ENCODE measurements around the gene MEAF6. TPM values are rescaled to one million over a fixed set of nuclear protein-coding genes. Genes with fewer than 3 reads are reported as not detected.

Gene MEAF6
- total RNA-seq, 1 donor from 2014 or later = 79.1 TPM

DNA sequence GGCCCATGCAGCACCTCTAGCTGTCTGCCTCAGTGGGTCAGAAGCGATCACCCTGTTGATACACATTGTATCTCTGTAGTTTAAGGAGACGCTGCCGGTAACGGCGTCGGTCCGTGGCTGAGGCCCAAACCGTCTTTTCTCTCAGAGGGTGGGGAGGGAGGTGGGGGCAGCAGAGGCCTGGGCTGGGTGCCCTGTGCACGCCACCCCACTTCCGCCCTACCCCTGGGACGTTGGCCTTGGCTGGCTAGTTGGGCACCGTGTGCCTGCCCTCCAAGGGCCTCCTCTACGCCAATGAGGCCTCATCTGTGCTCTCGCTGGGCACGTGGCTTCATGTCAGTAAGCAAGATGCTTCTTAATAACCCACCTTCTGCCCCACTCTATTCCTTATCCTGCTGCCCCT, 30.8 kb downstream of the MEAF6 start:
- DNase-seq = no peak

DNA sequence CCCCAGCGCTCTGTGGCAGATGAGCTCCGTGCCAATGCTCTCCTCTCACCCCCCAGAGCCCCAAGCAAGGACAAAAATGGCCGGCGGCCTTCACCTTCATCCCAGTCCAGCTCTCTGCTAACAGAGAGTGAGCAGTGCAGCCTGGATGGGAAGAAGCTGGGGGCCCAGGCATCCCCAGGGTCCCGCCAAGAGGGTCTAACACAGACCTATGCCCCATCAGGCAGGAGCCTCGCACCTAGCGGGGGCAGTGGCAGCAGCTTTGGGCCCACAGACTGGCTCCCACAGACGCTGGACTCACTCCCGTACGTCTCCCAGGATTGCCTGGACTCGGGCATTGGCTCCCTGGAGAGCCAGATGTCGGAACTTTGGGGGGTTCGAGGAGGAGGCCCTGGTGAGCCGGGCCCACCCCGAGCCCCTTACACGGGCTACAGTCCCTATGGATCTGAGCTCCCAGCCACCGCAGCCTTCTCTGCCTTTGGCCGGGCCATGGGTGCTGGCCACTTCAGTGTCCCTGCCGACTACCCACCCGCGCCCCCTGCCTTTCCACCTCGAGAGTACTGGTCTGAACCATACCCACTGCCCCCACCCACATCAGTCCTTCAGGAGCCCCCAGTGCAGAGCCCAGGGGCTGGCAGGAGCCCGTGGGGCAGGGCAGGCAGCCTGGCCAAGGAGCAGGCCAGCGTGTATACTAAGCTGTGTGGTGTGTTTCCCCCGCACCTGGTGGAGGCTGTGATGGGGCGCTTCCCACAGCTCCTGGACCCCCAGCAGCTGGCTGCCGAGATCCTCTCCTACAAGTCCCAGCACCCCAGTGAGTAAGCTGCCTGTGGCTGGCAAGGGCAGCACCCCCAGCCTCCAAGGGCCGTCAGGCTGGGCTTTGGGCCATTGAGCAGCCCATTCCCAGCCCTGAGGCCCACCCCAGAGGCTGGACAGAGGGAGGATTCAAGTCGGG, 31.5 kb downstream of the MEAF6 start:
- DNase-seq = no peak

DNA sequence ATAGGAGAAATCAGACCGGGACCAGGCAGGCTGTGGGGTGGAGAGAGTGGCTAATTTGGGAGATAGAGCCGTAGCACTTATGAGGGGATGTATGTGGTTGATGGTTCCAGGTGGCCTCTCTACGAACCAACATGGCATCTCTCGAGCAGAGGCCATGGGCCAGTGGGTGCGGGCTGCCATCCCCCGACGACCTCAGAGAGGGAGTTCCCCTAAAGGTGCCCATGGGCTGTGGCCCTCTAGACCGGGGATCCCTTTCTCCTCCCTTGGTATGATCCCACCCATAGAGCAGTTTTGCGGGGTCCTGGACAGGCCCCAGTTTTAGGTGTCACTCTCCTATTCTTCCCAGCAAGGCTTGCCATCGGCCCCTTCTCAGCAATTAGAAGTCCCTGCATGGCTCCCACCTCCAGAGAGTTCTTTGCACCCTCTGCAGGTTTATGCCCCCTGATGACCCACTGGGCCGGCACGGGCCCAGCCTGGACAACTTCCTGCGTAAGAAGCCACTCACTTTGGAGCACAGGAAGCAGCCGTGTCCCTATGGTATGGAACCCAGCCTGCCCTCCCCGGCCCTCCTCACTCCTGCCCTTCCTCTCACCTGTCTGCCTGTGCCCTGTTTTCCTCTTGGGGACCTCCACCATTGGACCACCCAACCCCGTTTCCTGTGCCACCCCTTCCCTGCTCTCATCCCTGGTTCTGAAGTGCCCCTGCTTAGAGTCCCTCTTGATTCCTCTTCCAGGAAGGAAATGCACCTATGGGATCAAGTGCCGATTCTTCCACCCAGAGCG, 32.4 kb downstream of the MEAF6 start:
- DNase-seq = no peak

DNA sequence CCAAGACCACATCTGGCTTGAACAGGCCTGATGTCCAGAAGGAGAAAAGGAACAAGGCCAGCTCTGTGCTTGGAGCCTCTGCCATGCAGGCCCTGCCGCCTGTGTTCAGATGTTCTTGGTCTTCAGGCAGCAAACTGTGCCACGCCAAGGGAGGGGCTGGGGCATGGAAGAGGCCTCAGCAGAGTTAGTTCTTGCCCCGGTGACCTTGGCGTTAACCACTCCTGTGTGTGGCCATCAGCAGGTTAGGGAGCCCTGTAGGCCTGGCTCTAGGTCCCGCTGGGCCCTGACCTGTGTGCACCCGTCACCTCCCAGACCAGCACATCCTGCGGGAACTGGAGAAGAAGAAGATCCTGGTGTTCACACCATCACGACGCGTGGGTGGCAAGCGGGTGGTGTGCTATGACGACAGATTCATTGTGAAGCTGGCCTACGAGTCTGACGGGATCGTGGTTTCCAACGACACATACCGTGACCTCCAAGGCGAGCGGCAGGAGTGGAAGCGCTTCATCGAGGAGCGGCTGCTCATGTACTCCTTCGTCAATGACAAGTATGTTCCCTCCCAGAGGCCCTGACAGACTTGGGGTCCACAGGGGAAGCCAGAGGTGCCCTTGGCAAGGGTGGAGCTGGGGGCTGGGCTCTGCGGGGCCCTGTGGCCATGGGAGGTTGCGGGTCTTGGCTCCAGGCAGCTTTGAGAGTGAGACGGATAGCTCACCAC, 33.1 kb downstream of the MEAF6 start:
- no peak for DNase-seq

DNA sequence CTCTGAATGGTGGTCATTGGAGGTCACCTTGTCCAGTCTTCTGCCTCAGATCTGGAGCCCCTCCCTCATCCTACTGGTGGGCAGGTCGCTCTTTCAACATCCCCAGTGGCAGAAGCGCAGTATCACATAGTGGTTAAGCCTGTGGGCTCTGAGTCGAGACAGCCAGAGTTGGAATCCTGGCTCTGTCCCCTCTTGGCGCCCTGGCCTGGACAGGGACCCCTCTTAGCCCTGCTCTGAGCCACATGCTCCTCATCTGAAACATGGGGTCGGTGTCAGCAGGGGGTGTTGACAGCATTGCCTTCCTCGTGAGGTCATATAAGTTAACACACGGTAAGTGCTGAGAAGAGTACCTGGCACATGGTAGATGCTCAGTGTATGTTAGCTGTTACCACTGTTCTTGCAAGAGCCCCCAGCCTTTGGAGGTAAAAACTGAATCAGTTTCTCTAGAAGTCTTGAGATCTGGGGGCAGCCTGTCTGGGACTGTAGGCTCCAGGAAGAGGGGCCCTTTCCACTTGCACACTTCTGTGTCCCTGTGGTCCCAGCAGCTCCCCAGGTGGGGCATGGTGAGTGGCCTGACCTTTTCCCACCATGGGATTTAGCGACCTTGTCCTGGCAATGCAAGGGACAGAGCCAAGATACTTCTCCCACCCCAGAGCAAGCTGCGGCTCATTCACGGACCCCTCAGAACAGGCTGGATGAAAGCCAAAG, 33.8 kb downstream of the MEAF6 start:
- no peak for DNase-seq

DNA sequence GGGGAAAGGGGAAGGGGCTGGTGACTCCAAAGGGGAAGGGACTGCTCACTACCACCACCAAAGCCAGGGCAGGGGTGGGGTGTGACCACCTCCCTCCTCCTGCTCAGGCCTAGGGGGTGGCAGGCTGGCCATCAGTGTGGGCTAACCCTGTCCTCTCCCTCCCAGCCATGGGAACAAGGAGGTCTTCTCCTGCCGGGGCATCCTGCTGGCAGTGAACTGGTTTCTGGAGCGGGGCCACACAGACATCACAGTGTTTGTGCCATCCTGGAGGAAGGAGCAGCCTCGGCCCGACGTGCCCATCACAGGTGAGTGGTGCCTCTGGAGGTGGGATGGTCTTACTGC, 34.5 kb downstream of the MEAF6 start:
- no peak for DNase-seq

DNA sequence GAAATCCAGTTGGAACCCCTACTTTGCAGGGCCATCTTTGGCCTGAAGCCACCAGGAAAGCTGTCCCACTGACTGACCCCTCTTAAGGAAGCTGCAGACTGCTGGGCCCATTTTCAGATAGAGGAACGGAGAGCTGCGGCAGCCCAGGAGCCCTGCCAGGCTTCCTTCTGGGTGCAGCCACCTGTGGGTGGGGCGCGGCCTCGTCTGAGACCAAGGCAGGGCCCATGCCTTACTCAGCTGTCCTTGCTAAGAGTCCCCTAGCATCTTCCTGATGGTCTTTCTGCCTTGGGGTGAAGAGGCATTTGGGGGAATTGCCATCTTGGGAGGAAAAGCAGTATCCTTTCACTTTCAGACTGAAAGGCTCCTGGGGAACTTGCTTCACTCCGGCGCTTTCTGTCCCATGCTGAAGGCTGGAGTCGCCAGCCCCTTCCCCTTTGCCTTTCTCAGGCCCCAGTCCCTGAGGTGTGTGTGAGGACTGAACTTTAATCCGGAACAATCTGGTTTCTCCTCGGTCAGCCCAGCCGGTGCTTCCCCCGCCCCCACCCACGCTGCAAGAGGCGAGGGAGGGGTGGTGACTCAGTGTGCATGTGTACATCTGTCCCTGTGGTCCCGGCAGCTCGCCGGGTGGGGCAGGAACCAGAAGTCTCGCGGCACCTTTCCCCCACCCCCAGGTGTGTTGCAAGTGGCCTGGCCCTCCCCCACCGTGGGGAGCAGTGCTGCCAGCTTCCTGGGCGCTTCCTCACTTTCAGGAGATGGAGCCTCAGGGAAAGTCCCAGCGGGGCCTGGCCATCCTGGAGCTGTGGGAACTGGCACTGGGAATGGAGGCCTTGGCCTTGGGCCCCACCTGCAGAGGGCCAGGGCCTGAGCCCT, 35.1 kb downstream of the MEAF6 start:
- DNase-seq = peak; percentile 58

DNA sequence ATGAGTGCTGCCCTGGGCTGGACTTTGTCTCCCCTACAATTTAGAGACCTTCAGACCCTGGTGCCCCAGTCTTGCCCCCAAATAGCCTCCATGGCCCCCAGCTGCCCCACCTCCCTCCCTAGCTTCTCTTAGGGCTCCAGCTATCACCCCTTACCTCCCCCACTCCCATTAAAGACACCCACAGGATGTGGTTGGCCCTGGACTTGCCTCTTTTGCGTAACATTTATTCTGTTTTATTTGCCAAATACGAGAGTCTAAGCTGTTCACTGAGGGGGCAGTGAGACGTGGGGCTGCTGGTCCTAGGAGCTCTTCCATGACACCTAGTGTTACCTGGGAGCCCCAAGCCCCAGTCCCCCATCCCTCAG, 35.7 kb downstream of the MEAF6 start:
- DNase-seq = no peak

DNA sequence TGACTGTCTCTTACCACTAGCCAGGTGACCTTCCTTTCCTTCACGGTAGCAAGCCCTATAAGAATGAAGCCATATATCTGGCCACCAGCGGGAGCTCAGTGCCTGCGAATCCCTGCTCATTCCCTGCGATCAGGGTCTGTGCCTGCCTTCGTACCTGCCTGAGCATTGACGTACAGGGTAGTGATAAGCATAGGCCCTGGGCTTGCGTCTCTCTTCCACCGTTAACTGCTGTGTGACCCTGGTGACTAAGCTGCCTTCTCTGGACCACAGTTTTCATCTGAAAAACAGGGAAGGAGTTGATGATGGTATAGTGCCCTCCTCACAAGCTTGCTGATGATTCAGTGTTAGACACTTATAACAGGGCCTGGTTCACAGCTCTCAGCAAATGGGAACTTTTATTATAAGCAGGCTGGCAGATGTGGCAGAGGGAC, 36.1 kb downstream of the MEAF6 start:
- DNase-seq = no peak

DNA sequence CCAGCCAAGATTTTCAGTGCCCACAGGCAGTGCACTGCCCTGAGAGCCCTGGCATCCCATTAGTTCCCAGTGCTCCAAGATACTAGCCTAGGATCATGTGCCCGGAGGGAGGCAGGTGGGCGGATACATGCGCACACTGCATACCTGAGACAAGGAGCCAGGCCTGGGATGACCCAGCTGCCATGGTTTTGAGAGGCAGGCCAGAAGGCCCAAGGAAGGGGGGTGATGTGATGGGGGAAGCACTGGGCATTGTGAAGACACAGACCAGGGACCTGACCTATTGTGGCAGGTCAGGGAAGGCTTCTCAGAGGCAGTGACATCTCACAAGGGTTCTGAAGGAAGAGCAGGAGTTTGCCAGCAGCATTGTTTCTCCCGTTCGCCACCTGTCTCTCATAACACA, 36.6 kb downstream of the MEAF6 start:
- DNase-seq = no peak

DNA sequence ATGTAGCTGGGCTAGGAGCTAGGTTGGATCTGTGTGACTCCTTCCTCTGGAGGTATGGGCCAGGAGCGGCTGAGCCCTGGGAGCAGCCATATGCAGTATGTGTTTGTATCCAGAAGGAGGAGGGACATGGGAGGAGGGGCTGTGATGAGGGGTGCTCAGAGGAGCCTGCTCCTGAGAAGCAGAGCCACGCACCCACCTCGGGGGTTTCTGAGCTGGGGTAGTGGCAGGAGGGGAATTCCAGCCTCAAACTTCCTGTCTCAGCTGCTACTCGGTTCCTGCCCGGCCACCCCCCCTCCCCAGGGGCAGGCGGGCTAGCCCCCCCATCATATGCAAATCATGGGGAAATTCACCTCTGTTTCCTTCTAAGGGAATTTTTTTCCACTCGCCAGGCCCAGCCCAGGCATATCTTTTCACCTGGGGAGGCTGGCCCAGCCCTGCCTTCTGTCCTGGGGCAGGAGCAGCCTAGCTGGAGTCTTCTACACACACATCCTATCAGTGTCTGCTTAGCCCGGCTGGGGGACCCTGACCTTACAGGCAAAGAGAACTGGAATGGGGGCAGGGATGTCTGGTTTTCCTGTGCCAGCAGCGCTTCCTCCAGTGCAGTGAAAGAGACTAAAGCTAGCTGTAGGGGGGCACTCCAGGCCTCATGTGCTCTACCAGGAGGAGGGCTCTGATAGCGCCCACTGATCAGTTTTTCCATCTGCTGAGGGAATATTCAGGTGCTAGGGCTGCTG, 37.2 kb downstream of the MEAF6 start:
- peak; percentile 35 for DNase-seq

DNA sequence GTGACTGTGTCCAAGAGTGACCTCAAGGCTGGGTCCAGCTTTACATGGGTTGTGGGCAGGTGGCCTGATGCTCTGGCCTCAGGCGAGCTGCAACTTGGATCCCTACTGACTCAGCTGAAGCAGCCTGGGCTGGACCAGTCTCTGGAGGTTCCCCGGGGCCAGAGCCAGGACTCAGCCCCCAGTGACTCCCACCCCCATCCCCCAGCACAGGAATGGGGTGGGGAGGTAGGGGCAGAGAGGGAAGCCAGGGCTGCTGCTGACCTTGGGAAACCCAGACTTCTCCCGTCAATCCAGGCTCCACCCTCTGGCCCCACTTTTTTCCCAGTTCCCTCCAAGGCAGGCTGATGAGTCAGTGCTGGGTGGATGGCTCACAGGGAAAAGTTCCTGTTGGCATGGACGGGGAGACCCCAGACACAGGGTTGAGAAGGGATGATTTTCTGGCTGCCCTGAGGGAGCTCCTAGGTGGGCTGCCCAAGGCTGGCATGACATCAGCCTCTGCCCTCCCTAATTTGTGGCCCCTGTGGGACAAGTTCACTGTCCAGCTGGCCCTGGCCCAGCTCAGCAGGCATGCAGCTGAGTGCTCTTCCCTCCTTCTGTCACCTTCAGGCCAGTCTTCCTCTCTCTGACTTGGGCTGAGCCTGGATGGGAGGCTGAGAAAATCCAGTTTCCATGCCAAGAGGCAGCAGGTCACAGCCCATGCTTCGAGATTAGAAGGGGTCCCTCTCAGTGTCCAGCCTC, 37.9 kb downstream of the MEAF6 start:
- DNase-seq = no peak

DNA sequence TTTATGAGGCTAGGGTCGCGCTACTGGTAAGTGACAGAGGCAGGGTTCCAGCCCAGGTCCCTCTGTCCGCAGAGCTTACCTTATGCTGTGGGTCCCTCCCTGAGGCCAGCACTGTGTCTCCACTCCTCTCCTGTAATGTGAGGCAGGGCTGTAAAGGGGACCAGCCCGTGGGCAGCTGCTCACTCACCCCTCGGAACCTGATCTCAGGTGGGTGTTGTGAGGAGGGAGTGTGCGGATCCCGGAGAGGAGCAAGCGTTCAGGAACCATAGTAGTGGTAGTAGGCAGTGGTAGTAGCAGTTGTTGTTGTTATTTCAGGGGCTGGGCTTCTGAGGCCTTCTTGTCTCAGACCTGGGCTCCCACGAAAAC, 38.5 kb downstream of the MEAF6 start:
- no peak for DNase-seq

DNA sequence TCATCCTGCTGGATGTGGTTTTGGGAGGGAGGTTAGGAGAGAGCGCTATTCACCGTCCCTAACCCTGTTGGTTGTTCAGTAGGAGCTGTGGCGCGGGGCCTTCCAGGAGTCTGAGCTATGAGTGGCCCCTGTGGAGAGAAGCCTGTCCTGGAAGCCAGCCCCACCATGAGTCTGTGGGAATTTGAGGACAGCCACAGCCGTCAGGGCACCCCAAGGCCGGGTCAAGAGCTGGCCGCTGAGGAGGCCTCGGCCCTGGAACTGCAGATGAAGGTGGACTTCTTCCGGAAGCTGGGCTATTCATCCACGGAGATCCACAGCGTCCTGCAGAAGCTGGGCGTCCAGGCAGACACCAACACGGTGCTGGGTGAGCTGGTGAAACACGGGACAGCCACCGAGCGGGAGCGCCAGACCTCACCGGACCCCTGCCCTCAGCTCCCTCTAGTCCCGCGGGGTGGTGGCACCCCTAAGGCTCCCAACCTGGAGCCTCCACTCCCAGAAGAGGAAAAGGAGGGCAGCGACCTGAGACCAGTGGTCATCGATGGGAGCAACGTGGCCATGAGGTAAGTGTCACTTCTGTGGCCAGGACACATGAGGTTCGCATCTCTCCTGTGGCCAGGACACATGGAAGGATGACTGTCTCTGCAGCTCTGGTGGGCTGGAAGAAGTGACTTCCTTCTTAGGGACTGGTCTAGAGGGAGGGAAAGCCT, 39.0 kb downstream of the MEAF6 start:
- no peak for DNase-seq

DNA sequence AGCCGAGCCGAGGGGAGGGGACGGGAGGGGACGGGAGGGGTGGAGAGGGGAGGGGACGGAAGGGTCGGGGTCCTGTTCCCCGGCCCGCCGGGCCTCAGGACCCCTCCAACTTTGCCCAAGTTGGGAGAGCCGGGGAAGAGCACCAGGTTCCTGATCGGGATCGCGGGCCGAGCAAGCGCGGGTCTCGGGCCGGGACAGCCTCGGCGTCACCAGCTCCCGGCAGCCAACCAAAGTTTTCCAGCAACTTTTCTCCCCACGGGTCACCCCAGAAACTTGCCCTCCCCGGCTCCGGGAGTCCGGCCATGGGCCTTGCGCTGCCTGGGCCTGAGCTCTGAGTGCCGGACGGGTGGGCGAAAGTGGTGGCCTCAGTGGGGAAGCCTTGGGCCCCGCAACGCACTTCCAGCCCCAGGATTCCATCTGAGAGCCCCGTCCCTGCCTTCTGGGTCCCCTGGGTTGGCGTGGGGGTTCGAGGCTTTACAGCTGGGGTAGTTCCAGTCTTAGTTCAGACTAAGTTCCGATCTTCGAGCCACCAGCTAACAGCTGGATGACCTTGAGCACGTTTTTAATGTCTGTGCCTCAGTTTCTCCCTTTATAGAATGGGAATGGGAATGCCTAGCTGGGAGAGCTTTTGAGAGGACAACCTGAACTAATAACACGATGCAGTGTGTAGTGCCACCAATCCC, 39.7 kb downstream of the MEAF6 start:
- peak; percentile 42 for DNase-seq

DNA sequence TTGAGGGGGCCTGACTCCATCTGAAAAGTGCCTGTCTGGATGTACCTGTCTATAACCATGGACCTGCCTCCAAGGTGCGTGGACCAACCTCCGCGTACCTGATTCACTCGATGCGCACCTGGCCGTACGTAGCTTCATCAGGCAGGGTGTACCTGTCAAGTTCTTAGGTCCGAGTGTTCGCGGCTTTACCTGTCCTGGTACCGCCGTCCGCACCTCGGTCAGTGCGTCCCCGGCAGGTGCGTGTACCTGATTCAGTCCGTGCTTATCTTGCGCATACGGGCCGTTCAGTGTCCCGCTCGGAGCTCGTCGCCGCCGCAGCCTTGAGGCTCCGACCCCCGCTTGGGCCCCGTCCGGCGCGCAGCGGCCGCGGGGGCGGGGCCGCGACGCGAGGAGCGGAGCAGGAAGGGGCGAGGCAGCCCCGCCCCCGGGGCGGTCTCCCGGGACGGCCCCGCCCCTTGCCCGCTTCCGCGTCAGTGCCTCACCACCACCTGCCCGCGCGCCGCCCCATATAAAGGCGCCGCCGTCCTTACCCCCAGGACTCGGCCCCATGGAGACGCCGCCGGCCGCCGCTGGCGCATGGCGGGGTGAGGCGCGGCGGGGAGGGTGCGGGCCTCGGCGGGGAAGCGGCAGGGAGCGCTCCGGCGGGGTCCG, 40.4 kb downstream of the MEAF6 start, which contains the start of gene ZC3H12A:
ZC3H12A (plus strand) TSS at position 535 of the 651 bp plus-strand sequence. CDS start 917 bp downstream, outside the sequence.
- DNase-seq = peak; percentile 92

DNA sequence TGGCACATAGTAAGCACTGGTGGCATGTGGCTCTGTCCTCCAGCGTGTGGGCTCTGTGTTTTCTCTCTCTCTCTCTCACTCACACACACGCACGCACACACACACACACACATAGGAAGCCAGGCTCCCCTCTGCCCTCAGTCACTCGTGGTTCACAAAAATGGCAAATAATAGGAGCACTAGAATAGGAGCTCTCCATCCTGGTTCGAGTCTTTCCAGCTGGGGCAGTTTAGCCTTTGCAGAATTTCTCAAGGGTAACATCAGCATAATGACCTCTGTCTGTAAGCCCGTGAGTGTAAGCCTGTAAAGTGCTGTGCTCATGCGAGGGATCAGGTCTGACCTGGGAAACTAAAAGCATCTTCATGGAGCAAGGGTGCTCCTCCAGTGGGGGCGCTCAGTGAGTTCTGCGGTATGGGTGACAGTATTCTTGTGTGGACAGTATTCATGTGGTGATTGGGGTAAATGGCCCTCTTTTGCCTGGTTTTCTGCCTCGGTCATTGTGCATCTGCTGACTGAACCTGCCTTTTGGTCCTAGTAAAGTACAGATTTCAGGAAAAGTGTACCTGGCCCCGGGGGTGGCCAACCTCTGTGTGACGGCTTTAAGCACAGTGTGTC, 41.0 kb downstream of the MEAF6 start:
- no peak for DNase-seq

All from tongue (tissue), 2 donors.